H9 (cell line): ENCODE results near the gene CYSTM1. TPM values are rescaled to one million over a fixed set of nuclear protein-coding genes. Genes with fewer than 3 reads are reported as not detected.

Experiments used
- DNase-seq: peaks from one replicate; pipeline ENCODE4 v3.0.0-alpha.2; 2017
- H2AFZ ChIP-seq: one replicate; pipeline ENCODE4 v1.6.1; 2013; ENCODE audit warnings: mild to moderate bottlenecking, low read length, control low read depth, moderate library complexity
- H2AK5ac ChIP-seq: 2 replicates; pipeline ENCODE4 v1.6.1; 2013; ENCODE audit warnings: low read length, control low read depth, mixed read lengths; ENCODE audit not compliant: insufficient read length
- H2BK120ac ChIP-seq: one replicate; pipeline ENCODE4 v1.6.1; 2013; ENCODE audit warnings: low read depth, mild to moderate bottlenecking, low read length, control low read depth, inconsistent platforms; ENCODE audit not compliant: poor library complexity, severe bottlenecking
- H2BK12ac ChIP-seq: 2 replicates; pipeline ENCODE4 v1.6.1; 2013; ENCODE audit warnings: low read length, control low read depth, mixed read lengths, low read depth; ENCODE audit not compliant: insufficient read length
- H2BK15ac ChIP-seq: 2 replicates; pipeline ENCODE4 v1.6.1; 2013; ENCODE audit warnings: low read depth, low read length, control low read depth
- H2BK20ac ChIP-seq: one replicate; pipeline ENCODE4 v1.6.1; 2013; ENCODE audit warnings: low read depth, mild to moderate bottlenecking, low read length, control low read depth, inconsistent platforms; ENCODE audit not compliant: poor library complexity, severe bottlenecking
- H2BK5ac ChIP-seq: 2 replicates; pipeline ENCODE4 v1.6.1; 2013; ENCODE audit warnings: low read length, control low read depth, mixed read lengths; ENCODE audit not compliant: insufficient read length
- H3K14ac ChIP-seq: 2 replicates; pipeline ENCODE4 v1.6.1; 2013; ENCODE audit warnings: low read length, control low read depth; ENCODE audit not compliant: insufficient read depth
- H3K18ac ChIP-seq: 2 replicates; pipeline ENCODE4 v1.6.1; 2013; ENCODE audit warnings: low read depth, mild to moderate bottlenecking, mixed read lengths, low read length, control low read depth; ENCODE audit not compliant: insufficient read length
- H3K23ac ChIP-seq: 2 replicates; pipeline ENCODE4 v1.6.1; 2013; ENCODE audit warnings: low read length, control low read depth, mixed read lengths, low read depth; ENCODE audit not compliant: insufficient read length
- H3K23me2 ChIP-seq: 2 replicates; pipeline ENCODE4 v1.6.1; 2013; ENCODE audit warnings: low read depth, mild to moderate bottlenecking, mixed read lengths, low read length, control low read depth; ENCODE audit not compliant: insufficient read length, poor library complexity, severe bottlenecking
- H3K27ac ChIP-seq: 2 replicates; pipeline ENCODE4 v1.5.1; 2013; ENCODE audit warnings: low read length, control low read depth, mixed read lengths, low read depth; ENCODE audit not compliant: insufficient read length
- H3K27me3 ChIP-seq: 2 replicates; pipeline ENCODE4 v1.6.1; 2013; ENCODE audit warnings: low read length, control low read depth, inconsistent platforms; ENCODE audit not compliant: insufficient read depth
- H3K4ac ChIP-seq: 2 replicates; pipeline ENCODE4 v1.6.1; 2013; ENCODE audit warnings: low read depth, mild to moderate bottlenecking, control low read depth, inconsistent platforms, low read length, moderate library complexity
- H3K4me1 ChIP-seq: 2 replicates; pipeline ENCODE4 v1.6.1; 2013; ENCODE audit warnings: low read length, control low read depth, inconsistent platforms; ENCODE audit not compliant: insufficient read depth
- H3K4me2 ChIP-seq: 2 replicates; pipeline ENCODE4 v1.6.1; 2013; ENCODE audit warnings: low read length, control low read depth, mixed read lengths; ENCODE audit not compliant: insufficient read length, insufficient read depth
- H3K56ac ChIP-seq: 2 replicates; pipeline ENCODE4 v1.6.1; 2013; ENCODE audit warnings: low read depth, mild to moderate bottlenecking, mixed read lengths, low read length, control low read depth; ENCODE audit not compliant: insufficient read length
- H3K79me1 ChIP-seq: 2 replicates; pipeline ENCODE4 v1.6.1; 2013; ENCODE audit warnings: low read depth, mild to moderate bottlenecking, moderate library complexity, low read length, control low read depth, inconsistent platforms; ENCODE audit not compliant: insufficient read depth, poor library complexity, severe bottlenecking
- H3K79me2 ChIP-seq: 2 replicates; pipeline ENCODE4 v1.6.1; 2013; ENCODE audit warnings: low read length, control low read depth, inconsistent platforms; ENCODE audit not compliant: insufficient read depth
- H3K9ac ChIP-seq: 2 replicates; pipeline ENCODE4 v1.6.1; 2013; ENCODE audit warnings: low read length, control low read depth, mixed read lengths; ENCODE audit not compliant: insufficient read length; ENCODE audit errors: extremely low read depth
- H3K9me3 ChIP-seq: one replicate; pipeline ENCODE4 v1.6.1; 2013; ENCODE audit warnings: low read depth, low read length, inconsistent platforms; ENCODE audit not compliant: control insufficient read depth
- H3T11ph ChIP-seq: one replicate; pipeline ENCODE4 v1.6.1; 2013; ENCODE audit warnings: mild to moderate bottlenecking, low read length, control low read depth, inconsistent platforms
- H4K20me1 ChIP-seq: one replicate; pipeline ENCODE4 v1.6.1; 2013; ENCODE audit not compliant: control insufficient read depth, insufficient read length, insufficient read depth
- H4K5ac ChIP-seq: 2 replicates; pipeline ENCODE4 v1.6.1; 2013; ENCODE audit warnings: low read depth, mild to moderate bottlenecking, mixed read lengths, low read length, control low read depth; ENCODE audit not compliant: insufficient read length
- H4K8ac ChIP-seq: replicated peaks from 2 replicates; pipeline ENCODE4 v1.6.1; 2013; ENCODE audit warnings: low read length, control low read depth, mixed read lengths, low read depth; ENCODE audit not compliant: insufficient read length
- H4K91ac ChIP-seq: 2 replicates; pipeline ENCODE4 v1.6.1; 2013; ENCODE audit warnings: low read depth, mild to moderate bottlenecking, moderate library complexity, mixed read lengths, low read length, control low read depth; ENCODE audit not compliant: insufficient read length
- H3K27ac Mint-ChIP-seq, 3 experiments: 2 replicates in 2 of 3; 3 replicates in 1 of 3; pipeline ENCODE4 v1.8.0; 2020 to 2021; ENCODE audit warnings: mixed read lengths in 3 of 3, mild to moderate bottlenecking in 1 of 3, moderate library complexity in 1 of 3
- H3K27me3 Mint-ChIP-seq: 2 replicates; pipeline ENCODE4 v1.8.0; 2021; ENCODE audit warnings: low read depth, mild to moderate bottlenecking, moderate library complexity, mixed read lengths
- H3K36me3 Mint-ChIP-seq, 3 experiments: 2 replicates in 2 of 3; 3 replicates in 1 of 3; pipeline ENCODE4 v1.8.0; 2020 to 2021; ENCODE audit warnings: low read depth in 3 of 3, mixed read lengths in 3 of 3; ENCODE audit not compliant: insufficient read depth in 1 of 3
- H3K4me1 Mint-ChIP-seq, 2 experiments: 2 replicates each; pipeline ENCODE4 v1.8.0; 2020; ENCODE audit warnings: mixed read lengths in 2 of 2
- H3K4me3 Mint-ChIP-seq, 2 experiments: 2 replicates in 1 of 2; 3 replicates in 1 of 2; pipeline ENCODE4 v1.8.0; 2020 to 2021; ENCODE audit warnings: mild to moderate bottlenecking in 2 of 2, mixed read lengths in 2 of 2, moderate library complexity in 1 of 2
- H3K9me3 Mint-ChIP-seq, 2 experiments: 2 replicates in 1 of 2; 3 replicates in 1 of 2; pipeline ENCODE4 v1.8.0; 2020; ENCODE audit warnings: mild to moderate bottlenecking in 2 of 2, mixed read lengths in 2 of 2, moderate library complexity in 1 of 2
- WGBS: extraction: QIAGEN DNeasy Blood & Tissue Kit; methylation state at CpG from one replicate; pipeline ENCODE4 v1.1.7; 2013; ENCODE audit warnings: missing lambda C conversion rate, low lambda C conversion rate, mixed read lengths; ENCODE audit not compliant: insufficient read length; ENCODE audit errors: extremely low coverage; 5-methylcytosine and 5-hydroxymethylcytosine counted together
- total RNA-seq: library from RNA; stranded (reverse); gene quantifications from 2 replicates; pipeline ENCODE4 v1.2.1, GENCODE V29; 2021
- TF ChIP-seq, protein P1 (sequence below): fragments of 200-600 bp; sonication (generic); conservative IDR thresholded peaks from 3 replicates; pipeline ENCODE4 v1.8.0; 2021; ENCODE audit warnings: antibody characterized with exemption, mild to moderate bottlenecking

The CYSTM1 gene
- total RNA-seq, 1 experiment from 2014 or later, result 20.6 TPM

DNA sequence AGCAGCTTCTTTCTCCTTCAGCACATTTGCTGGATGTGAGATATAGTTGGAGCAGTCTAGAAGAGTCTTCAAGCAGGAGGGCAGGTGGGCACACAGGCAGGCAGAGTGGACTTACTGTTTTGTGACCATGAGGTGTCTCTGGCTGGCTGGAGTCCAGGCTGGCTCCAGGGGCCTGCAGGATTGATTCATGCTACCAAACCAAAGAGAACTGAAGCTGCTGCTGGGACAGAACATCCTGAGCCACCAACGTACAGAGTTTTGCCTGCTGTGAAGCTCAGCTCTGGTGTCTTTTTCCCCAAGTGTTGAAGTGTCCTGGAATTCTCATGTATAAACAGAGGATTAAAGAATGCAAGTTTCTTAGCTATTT is 45.7 kb downstream of the CYSTM1 start:
- H2AFZ ChIP-seq, result no peak overlapping the region
- Mint-ChIP-seq H3K27me3 (no peaks in the 10 kb centered on the region), H3K36me3 (no peaks in the 10 kb centered on the region), H3K4me3 (no peak overlapping the region), H3K9me3 (no peaks in the 10 kb centered on the region), H3K4me1 (peaks cover 15 to 17% of the 10 kb centered on the region in 2 experiments), H3K27ac (no peak overlapping the region)
- no peak overlapping the region for H3K23ac ChIP-seq
- no peak overlapping the region for H3K4me2 ChIP-seq
- no peak overlapping the region for H3T11ph ChIP-seq
- H3K23me2 ChIP-seq, result no peaks in the 10 kb centered on the region
- no peaks in the 10 kb centered on the region for H3K79me2 ChIP-seq
- H2BK5ac ChIP-seq, result no peak overlapping the region
- no peak overlapping the region for H4K8ac ChIP-seq
- H3K27ac ChIP-seq, result no peak overlapping the region
- no peaks in the 10 kb centered on the region for H4K20me1 ChIP-seq
- H4K91ac ChIP-seq, result no peak overlapping the region
- no peak overlapping the region for H3K9ac ChIP-seq
- H3K79me1 ChIP-seq, result no peaks in the 10 kb centered on the region
- H3K9me3 ChIP-seq, result no peaks in the 10 kb centered on the region
- no peaks in the 10 kb centered on the region; the same call in 1 of the 2 replicates for H3K4me1 ChIP-seq
- no peak overlapping the region for H2BK120ac ChIP-seq
- no peak overlapping the region for H2BK15ac ChIP-seq
- no peaks in the 10 kb centered on the region for H3K27me3 ChIP-seq
- H3K14ac ChIP-seq, result no peak overlapping the region
- H4K5ac ChIP-seq, result no peak overlapping the region
- WGBS, result no CpG with 5 or more reads among the region's 1 CpG
- H3K4ac ChIP-seq, result no peak overlapping the region; the same call in 1 of the 2 replicates
- H3K56ac ChIP-seq, result no peak overlapping the region
- TF ChIP-seq, protein P1, sequence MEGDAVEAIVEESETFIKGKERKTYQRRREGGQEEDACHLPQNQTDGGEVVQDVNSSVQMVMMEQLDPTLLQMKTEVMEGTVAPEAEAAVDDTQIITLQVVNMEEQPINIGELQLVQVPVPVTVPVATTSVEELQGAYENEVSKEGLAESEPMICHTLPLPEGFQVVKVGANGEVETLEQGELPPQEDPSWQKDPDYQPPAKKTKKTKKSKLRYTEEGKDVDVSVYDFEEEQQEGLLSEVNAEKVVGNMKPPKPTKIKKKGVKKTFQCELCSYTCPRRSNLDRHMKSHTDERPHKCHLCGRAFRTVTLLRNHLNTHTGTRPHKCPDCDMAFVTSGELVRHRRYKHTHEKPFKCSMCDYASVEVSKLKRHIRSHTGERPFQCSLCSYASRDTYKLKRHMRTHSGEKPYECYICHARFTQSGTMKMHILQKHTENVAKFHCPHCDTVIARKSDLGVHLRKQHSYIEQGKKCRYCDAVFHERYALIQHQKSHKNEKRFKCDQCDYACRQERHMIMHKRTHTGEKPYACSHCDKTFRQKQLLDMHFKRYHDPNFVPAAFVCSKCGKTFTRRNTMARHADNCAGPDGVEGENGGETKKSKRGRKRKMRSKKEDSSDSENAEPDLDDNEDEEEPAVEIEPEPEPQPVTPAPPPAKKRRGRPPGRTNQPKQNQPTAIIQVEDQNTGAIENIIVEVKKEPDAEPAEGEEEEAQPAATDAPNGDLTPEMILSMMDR, result no peak
- H3K18ac ChIP-seq, result no peak overlapping the region
- H2BK20ac ChIP-seq, result no peak overlapping the region
- H2AK5ac ChIP-seq, result no peak overlapping the region
- DNase-seq, result no peak
- H2BK12ac ChIP-seq, result no peak overlapping the region
